MCF 10A (cell line): ENCODE results near the gene COL5A2. TPM values are rescaled to one million over a fixed set of nuclear protein-coding genes. Genes with fewer than 3 reads are reported as not detected.

Experiments used
- BruUV-seq: library from RNA; stranded (reverse); fragments of 400-500 nt; replicated peaks from 2 replicates; lab custom pipeline; 2021; lab: Mats Ljungman, UMichigan
- CTCF ChIA-PET: fragments of 300-600 bp; sonication (Branson Sonifier 250); formaldehyde crosslinking; extraction: SDS; loops from one replicate; lab custom pipeline; 2021; ENCODE audit warnings: antibody characterized with exemption, inconsistent platforms; lab: Yijun Ruan, JAX
- POLR2A ChIA-PET: fragments of 300-600, 350-650 bp; sonication (Branson Sonifier 250); formaldehyde crosslinking; extraction: SDS; loops from one replicate; lab custom pipeline; 2020; ENCODE audit warnings: antibody characterized with exemption, inconsistent platforms; lab: Yijun Ruan, JAX
- DNase-seq: peaks from one replicate; pipeline ENCODE4 v3.0.0-alpha.2; 2018; ENCODE audit not compliant: unreplicated experiment
- H3K27ac Mint-ChIP-seq: one replicate; pipeline ENCODE4 v1.8.0; 2022; ENCODE audit warnings: mild to moderate bottlenecking, low read depth, mixed read lengths; ENCODE audit not compliant: unreplicated experiment
- H3K27me3 Mint-ChIP-seq: one replicate; pipeline ENCODE4 v1.8.0; 2022; ENCODE audit warnings: mixed read lengths; ENCODE audit not compliant: insufficient read depth, unreplicated experiment
- H3K36me3 Mint-ChIP-seq: one replicate; pipeline ENCODE4 v1.8.0; 2022; ENCODE audit warnings: mild to moderate bottlenecking, moderate library complexity, mixed read lengths; ENCODE audit not compliant: insufficient read depth, unreplicated experiment
- H3K4me1 Mint-ChIP-seq: one replicate; pipeline ENCODE4 v1.8.0; 2022; ENCODE audit warnings: mixed read lengths; ENCODE audit not compliant: insufficient read depth, unreplicated experiment
- H3K4me3 Mint-ChIP-seq: one replicate; pipeline ENCODE4 v1.8.0; 2022; ENCODE audit warnings: mild to moderate bottlenecking, moderate library complexity, mixed read lengths; ENCODE audit not compliant: unreplicated experiment
- H3K9me3 Mint-ChIP-seq: one replicate; pipeline ENCODE4 v1.8.0; 2022; ENCODE audit warnings: mixed read lengths; ENCODE audit not compliant: unreplicated experiment
- intact Hi-C: fragments of 100-400 bp; cut with micrococcal nuclease; formaldehyde crosslinking; loops from 2 replicates; pipeline ENCODE4 v1.14.1; 2022
- total RNA-seq: library from RNA; stranded (reverse); gene quantifications from 2 replicates; pipeline ENCODE4 v1.2.3, GENCODE V29; 2022
- TF ChIP-seq, protein P1 (sequence below): fragments of 200-600 bp; IDR thresholded peaks from one replicate; pipeline ENCODE4 v1.8.0; 2022; ENCODE audit warnings: antibody characterized with exemption, mild to moderate bottlenecking; ENCODE audit not compliant: unreplicated experiment

The COL5A2 gene
- total RNA-seq, 1 experiment from 2014 or later = 7.4 TPM

DNA sequence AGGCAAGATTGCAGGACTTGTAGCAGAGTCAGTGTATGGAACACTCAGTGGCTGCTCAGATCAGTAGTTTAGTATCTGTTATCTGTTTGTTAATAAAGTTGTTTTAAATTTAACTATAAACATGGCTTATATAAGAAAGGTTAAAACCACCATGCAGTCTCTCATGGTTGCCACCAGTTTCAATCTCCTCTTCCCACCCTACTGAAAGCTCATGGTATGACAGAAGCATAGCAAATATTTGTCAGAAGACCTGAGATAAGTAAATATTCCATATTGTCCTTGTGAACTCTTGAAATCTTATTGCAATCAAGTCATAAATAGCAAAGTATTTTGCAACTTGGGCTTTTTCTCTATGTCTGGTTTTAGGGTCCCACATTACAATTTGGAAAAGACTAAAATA is 2.1 kb upstream of the COL5A2 start:
- no TSS peak for BruUV-seq
- CTCF ChIA-PET = no interaction called here
- Mint-ChIP-seq H3K27ac (no peak overlapping the region), H3K36me3 (no peaks in the 10 kb centered on the region), H3K27me3 (no peaks in the 10 kb centered on the region), H3K9me3 (no peaks in the 10 kb centered on the region), H3K4me1 (no peaks in the 10 kb centered on the region), H3K4me3 (no peak overlapping the region)
- DNase-seq = no peak
- intact Hi-C loops = no loop called here
- POLR2A ChIA-PET = no interaction called here
- TF ChIP-seq, protein P1, sequence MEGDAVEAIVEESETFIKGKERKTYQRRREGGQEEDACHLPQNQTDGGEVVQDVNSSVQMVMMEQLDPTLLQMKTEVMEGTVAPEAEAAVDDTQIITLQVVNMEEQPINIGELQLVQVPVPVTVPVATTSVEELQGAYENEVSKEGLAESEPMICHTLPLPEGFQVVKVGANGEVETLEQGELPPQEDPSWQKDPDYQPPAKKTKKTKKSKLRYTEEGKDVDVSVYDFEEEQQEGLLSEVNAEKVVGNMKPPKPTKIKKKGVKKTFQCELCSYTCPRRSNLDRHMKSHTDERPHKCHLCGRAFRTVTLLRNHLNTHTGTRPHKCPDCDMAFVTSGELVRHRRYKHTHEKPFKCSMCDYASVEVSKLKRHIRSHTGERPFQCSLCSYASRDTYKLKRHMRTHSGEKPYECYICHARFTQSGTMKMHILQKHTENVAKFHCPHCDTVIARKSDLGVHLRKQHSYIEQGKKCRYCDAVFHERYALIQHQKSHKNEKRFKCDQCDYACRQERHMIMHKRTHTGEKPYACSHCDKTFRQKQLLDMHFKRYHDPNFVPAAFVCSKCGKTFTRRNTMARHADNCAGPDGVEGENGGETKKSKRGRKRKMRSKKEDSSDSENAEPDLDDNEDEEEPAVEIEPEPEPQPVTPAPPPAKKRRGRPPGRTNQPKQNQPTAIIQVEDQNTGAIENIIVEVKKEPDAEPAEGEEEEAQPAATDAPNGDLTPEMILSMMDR = no peak

DNA sequence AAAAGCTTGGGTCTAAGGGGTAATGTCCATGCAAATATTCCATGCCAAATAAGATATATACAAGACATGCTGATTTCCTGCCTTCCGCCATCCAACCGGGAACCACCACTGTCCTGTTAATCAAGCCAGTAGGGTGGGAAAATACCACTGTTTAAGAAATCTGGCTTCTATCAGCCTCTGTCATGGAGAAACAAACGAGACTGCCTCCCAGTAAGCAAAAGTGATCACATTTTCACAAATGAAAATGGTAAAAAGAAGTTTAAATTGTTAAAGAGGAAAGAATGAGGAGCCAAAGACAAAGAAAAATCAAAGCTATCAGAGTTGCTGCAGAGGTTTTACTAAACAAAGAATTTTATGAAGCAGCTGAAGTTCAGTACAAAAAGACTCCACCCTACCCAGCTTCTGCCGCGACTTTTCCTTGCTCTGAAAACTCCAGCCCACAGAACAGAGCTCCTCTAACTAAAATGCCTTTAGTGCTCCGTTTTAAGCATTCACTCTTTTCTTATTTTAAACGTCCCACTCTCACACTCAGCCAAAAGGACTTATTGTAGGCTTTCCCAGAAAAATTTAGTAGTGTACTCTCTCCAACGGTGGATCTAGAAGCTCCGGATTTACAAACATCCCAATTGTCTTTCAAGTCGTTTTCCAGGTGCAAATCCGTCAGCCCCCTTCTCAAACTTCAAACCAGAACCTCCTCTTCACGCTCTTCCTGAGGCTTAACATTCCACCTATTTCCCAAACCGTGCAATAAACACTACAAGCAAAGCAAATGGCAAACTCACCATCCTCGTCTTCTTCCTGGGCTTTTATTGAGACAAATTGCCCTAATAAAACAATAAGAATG is 613 bp downstream of the COL5A2 start:
- BruUV-seq = no TSS peak
- ChIA-PET CTCF (interaction anchor here (0.7 to 1.2 kb wide), 3 partner anchors 85 to 776 kb away, joined by 3 read pairs; no protein-coding TSS in a partner anchor), POLR2A (interaction anchor here (0.6 kb wide), 1 partner anchor 1957 kb away, joined by 3 read pairs; no protein-coding TSS in a partner anchor)
- intact Hi-C loops = no loop called here
- DNase-seq = no peak
- H3K36me3 Mint-ChIP-seq = no peaks in the 10 kb centered on the region
- no peak overlapping the region for H3K27ac Mint-ChIP-seq
- no peaks in the 10 kb centered on the region for H3K9me3 Mint-ChIP-seq
- no peak overlapping the region for H3K4me3 Mint-ChIP-seq
- H3K4me1 Mint-ChIP-seq = no peaks in the 10 kb centered on the region
- H3K27me3 Mint-ChIP-seq = no peaks in the 10 kb centered on the region
- TF ChIP-seq, protein P1 = no peak

DNA sequence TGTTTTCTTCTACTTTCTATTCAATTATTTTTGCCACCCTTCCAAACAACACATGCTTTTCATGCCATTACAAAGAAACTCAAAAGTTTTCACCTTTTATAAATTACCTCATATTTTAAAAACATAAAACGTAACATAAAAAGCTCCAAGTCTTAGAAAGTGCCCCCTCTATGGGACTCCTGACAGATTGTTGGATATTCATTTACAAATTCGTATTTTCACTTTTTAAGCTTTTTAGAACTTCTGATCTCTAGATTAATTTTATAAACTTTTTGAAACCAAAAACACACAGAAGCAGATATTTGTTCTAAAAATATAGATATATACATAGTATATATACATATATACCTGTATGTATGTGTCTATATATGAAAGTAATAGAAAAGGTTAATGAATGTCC is 1.5 kb downstream of the COL5A2 start:
- H3K27me3 Mint-ChIP-seq = no peaks in the 10 kb centered on the region
- CTCF ChIA-PET = interaction anchor here (0.7 kb wide), 3 partner anchors 30 to 775 kb away, joined by 3 to 5 read pairs (median 4); no protein-coding TSS in a partner anchor
- TF ChIP-seq, protein P1 = no peak
- H3K4me3 Mint-ChIP-seq = no peak overlapping the region
- H3K4me1 Mint-ChIP-seq = no peaks in the 10 kb centered on the region
- BruUV-seq = no TSS peak
- POLR2A ChIA-PET = interaction anchor here (0.6 kb wide), 1 partner anchor 1956 kb away, joined by 3 read pairs; no protein-coding TSS in a partner anchor
- H3K27ac Mint-ChIP-seq = no peak overlapping the region
- intact Hi-C loops = no loop called here
- no peaks in the 10 kb centered on the region for H3K36me3 Mint-ChIP-seq
- H3K9me3 Mint-ChIP-seq = no peaks in the 10 kb centered on the region
- DNase-seq = no peak

DNA sequence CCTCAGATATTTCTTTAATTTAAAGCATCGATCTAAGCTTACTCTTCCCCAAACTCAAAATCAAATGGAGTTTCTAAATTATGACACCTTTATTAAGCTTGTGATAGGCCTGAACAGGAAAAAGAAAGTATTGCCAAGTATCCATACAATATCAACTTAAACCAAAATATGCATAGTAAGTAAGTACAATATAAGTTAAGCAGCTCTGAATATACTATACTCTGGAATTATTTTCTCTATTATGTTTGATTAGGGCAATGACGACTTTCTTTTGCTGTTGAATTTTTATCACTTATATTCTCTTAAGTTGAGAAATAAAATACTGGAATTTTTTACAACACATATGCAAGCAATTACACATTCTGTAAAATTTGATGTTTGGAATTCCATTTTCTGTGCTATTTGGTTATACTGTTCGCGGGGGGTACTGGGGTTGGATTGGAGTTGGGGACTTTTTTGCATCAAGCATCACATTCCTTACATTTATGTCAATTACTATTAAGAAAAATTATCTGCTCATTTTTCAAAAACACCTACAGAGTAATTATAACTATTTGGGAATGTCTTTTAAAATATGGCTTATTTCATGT is 2.2 kb downstream of the COL5A2 start:
- BruUV-seq = no TSS peak
- H3K9me3 Mint-ChIP-seq = no peaks in the 10 kb centered on the region
- H3K27me3 Mint-ChIP-seq = no peaks in the 10 kb centered on the region
- peak overlapping the region; percentile 25 for H3K27ac Mint-ChIP-seq
- intact Hi-C loops = no loop called here
- H3K36me3 Mint-ChIP-seq = no peaks in the 10 kb centered on the region
- ChIA-PET POLR2A (interaction anchor here (0.6 kb wide), 1 partner anchor 11 kb away, joined by 3 read pairs; no protein-coding TSS in a partner anchor), CTCF (interaction anchor here (0.6 to 0.7 kb wide), 2 partner anchors 30 to 366 kb away, joined by 3 to 4 read pairs; no protein-coding TSS in a partner anchor)
- TF ChIP-seq, protein P1 = no peak
- H3K4me3 Mint-ChIP-seq = no peak overlapping the region
- no peak for DNase-seq
- H3K4me1 Mint-ChIP-seq = no peaks in the 10 kb centered on the region
